A549 (cell line): ENCODE results near the gene NAV2.

Experiments used
- ATOH8 ChIP-seq: fragments of 250-450 bp; sonication (Bioruptor Pico); IDR thresholded peaks from 2 replicates; pipeline ENCODE4 v1.5.0; 2020; ENCODE audit warnings: low read depth, mild to moderate bottlenecking, moderate library complexity
- CHD2 ChIP-seq: fragments of 150-350 bp; IDR thresholded peaks from 2 replicates; pipeline ENCODE4 v1.6.1; 2014; ENCODE audit warnings: low read length; ENCODE audit not compliant: partially characterized antibody
- ESRRA ChIP-seq: fragments of 150-350 bp; IDR thresholded peaks from 2 replicates; pipeline ENCODE4 v1.6.1; 2014; ENCODE audit warnings: mild to moderate bottlenecking, low read length, borderline replicate concordance
- FOSL2 ChIP-seq, 2 experiments: fragments of 450-650 bp in 1 of 2; fragments of >200 bp in 1 of 2; sonication (Bioruptor Twin) in 1 of 2; formaldehyde crosslinking; IDR thresholded peaks; 2 replicates each; pipeline versions ENCODE4 v1.5.0 to v1.6.1; 2016 to 2020; ENCODE audit warnings: mild to moderate bottlenecking in 1 of 2, moderate library complexity in 1 of 2
- HOXB13 ChIP-seq: fragments of 250-450 bp; sonication (Bioruptor Pico); IDR thresholded peaks from 2 replicates; pipeline ENCODE4 v1.5.0; 2020; ENCODE audit warnings: low read depth, mild to moderate bottlenecking, moderate library complexity
- MYC ChIP-seq: IDR thresholded peaks from 2 replicates; pipeline ENCODE4 v1.6.1; 2012; ENCODE audit warnings: mild to moderate bottlenecking, inconsistent platforms, low read length, improper control_type of control experiment, borderline replicate concordance
- POLR2A ChIP-seq: IDR thresholded peaks from 2 replicates; pipeline ENCODE4 v1.6.1; 2012; ENCODE audit warnings: mild to moderate bottlenecking, low read length
- POLR2AphosphoS2 ChIP-seq: conservative IDR thresholded peaks from 2 replicates; pipeline ENCODE4 v1.6.1; 2012; ENCODE audit warnings: low read length, improper control_type of control experiment, inconsistent platforms
- RCOR1 ChIP-seq: fragments of 150-350 bp; IDR thresholded peaks from 2 replicates; pipeline ENCODE4 v1.6.1; 2014; ENCODE audit warnings: antibody characterized with exemption, low read length, low read depth
- TF ChIP-seq, protein P1 (sequence below): fragments of >200 bp; sonication (Bioruptor Twin); formaldehyde crosslinking; IDR thresholded peaks from 3 replicates; pipeline ENCODE4 v1.5.1; 2016
- TF ChIP-seq, protein P2 (sequence below): fragments of 450-650 bp; IDR thresholded peaks from 2 replicates; pipeline ENCODE4 v1.6.1; 2014; ENCODE audit warnings: antibody characterized with exemption

- TF ChIP-seq HOXB13 (CRISPR knock-in tag) (no peak), RCOR1 (no peak), CHD2 (no peak), MYC (no peak), FOSL2 (IDR thresholded peaks at IDR 0.05) (no peak), FOSL2 (CRISPR knock-in tag; IDR thresholded peaks at IDR 0.05) (no peak), ATOH8 (no peak), ESRRA (no peak), POLR2A (no peak), POLR2AphosphoS2 (no peak)
- TF ChIP-seq, protein P1, sequence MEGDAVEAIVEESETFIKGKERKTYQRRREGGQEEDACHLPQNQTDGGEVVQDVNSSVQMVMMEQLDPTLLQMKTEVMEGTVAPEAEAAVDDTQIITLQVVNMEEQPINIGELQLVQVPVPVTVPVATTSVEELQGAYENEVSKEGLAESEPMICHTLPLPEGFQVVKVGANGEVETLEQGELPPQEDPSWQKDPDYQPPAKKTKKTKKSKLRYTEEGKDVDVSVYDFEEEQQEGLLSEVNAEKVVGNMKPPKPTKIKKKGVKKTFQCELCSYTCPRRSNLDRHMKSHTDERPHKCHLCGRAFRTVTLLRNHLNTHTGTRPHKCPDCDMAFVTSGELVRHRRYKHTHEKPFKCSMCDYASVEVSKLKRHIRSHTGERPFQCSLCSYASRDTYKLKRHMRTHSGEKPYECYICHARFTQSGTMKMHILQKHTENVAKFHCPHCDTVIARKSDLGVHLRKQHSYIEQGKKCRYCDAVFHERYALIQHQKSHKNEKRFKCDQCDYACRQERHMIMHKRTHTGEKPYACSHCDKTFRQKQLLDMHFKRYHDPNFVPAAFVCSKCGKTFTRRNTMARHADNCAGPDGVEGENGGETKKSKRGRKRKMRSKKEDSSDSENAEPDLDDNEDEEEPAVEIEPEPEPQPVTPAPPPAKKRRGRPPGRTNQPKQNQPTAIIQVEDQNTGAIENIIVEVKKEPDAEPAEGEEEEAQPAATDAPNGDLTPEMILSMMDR, result no peak
- TF ChIP-seq, protein P2, sequence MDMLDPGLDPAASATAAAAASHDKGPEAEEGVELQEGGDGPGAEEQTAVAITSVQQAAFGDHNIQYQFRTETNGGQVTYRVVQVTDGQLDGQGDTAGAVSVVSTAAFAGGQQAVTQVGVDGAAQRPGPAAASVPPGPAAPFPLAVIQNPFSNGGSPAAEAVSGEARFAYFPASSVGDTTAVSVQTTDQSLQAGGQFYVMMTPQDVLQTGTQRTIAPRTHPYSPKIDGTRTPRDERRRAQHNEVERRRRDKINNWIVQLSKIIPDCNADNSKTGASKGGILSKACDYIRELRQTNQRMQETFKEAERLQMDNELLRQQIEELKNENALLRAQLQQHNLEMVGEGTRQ, result no peak
Measured at GRCh38 chr11:19849107-19849789, 136.6 kb downstream of the NAV2 start.
